Breast epithelium (tissue), 3 donors: ENCODE results near the gene TOP3B.

Source experiments
- CTCF ChIP-seq, 3 donors: fragments of 450-650 bp; IDR thresholded peaks; one replicate each; pipeline ENCODE4 v1.5.1; 2016 to 2017; ENCODE audit warnings: antibody characterized with exemption in 3 of 3, mild to moderate bottlenecking in 3 of 3, moderate library complexity in 3 of 3
- POLR2AphosphoS5 ChIP-seq, 3 donors: sonication (generic); formaldehyde crosslinking; IDR thresholded peaks; one replicate each; pipeline ENCODE4 v1.6.1; 2017; ENCODE audit warnings: antibody characterized with exemption in 3 of 3

GRCh38 chr22:21965762-21966288 is 16.8 kb downstream of the TOP3B start:
- TF ChIP-seq CTCF (IDR thresholded peaks at IDR 0.05) (no peak), POLR2AphosphoS5 (IDR thresholded peaks at IDR 0.05) (no peak)
